ENCODE results near the gene HAAO.

HAAO gene

DNA sequence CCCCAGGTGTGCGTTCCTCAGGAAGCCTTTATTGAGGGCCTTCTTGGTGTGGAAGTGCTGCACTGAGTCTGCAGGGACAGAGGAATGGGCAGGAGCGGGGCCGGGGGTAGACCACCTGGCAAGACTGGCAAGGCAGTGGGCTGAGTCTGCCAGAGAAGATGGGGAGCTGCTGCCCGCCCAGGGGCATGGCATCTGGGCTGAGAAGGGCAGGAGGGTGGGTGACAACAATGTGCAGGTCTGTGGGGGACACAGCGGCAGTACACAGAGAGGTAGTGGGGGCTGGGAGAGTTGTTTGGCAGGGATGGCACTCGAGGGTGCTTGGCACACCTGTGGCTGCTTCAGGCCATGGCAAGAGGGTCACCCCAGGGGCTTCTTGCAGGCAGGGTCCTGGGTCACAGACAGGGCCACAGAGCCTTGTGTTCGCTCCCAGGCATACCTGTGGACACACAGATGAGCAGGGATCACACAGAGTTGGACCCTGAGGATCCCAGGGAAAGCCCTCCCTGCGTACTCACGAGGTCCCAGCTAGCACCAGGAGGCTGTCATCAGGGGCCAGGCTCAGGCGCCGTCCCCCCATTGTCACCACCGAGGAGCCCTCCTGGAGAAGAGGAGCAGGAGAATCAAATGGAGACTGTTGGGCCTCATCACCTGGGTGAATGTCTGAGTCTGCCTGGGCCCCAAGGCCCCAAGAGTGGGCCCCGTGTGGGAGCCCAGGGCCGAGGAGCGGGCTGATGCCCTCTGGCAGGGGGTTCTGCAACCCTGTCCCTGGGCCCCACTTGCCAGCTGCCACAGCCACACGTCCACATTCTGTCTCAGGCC is 25.1 kb downstream of the HAAO start:
- no peak for DNase-seq (ENCODE audit: low spot score)
- ChIA-PET POLR2A (ENCODE audit: low non-redundant PET) (no interaction called here), CTCF (no interaction called here)
- no peak overlapping the region for H3K27ac ChIP-seq
- no peak for TF ChIP-seq CTCF (conservative IDR thresholded peaks at IDR 0.05; ENCODE audit: low read depth)

- H3K27ac ChIP-seq = no peak overlapping the region
- no peak for DNase-seq (ENCODE audit: low spot score)
- ChIA-PET POLR2A (ENCODE audit: low non-redundant PET) (no interaction called here), CTCF (no interaction called here)
- TF ChIP-seq CTCF (conservative IDR thresholded peaks at IDR 0.05; ENCODE audit: low read depth) = no peak
Observed at GRCh38 chr2:42765686-42766085, 26.7 kb downstream of the HAAO start.

GRCh38 chr2:42764901-42765300 is 27.5 kb downstream of the HAAO start:
- DNase-seq (ENCODE audit: low spot score) = no peak
- ChIA-PET POLR2A (ENCODE audit: low non-redundant PET) (no interaction called here), CTCF (no interaction called here)
- TF ChIP-seq CTCF (conservative IDR thresholded peaks at IDR 0.05; ENCODE audit: low read depth) = no peak
- no peak overlapping the region for H3K27ac ChIP-seq

- no peak within 1 kb of the TSS for H3K27ac ChIP-seq
- POLR2A ChIA-PET (ENCODE audit: low non-redundant PET) = no interaction called here
- CTCF ChIA-PET = no interaction called here
- TF ChIP-seq CTCF (conservative IDR thresholded peaks at IDR 0.05; ENCODE audit: low read depth) = no peak
- DNase-seq (ENCODE audit: low spot score) = no peak
Observed at GRCh38 chr2:42764096-42764495, 28.3 kb downstream of the HAAO start, which contains the start of gene OXER1. Gene OXER1, minus strand, starts transcription at chr2:42764135. Its CDS starts 73 bp downstream, at chr2:42764062.

- CTCF ChIA-PET = interaction anchor here (0.7 kb wide), 1 partner anchor 1730 kb away, joined by 3 read pairs; no protein-coding TSS in a partner anchor
- DNase-seq (ENCODE audit: low spot score) = no peak
- TF ChIP-seq CTCF (conservative IDR thresholded peaks at IDR 0.05; ENCODE audit: low read depth) = no peak
- H3K27ac ChIP-seq = no peak overlapping the region
- POLR2A ChIA-PET (ENCODE audit: low non-redundant PET) = no interaction called here
Observed at GRCh38 chr2:42762823-42763804, 29.3 kb downstream of the HAAO start.

GRCh38 chr2:42762155-42762554 is 30.2 kb downstream of the HAAO start:
- ChIA-PET POLR2A (ENCODE audit: low non-redundant PET) (no interaction called here), CTCF (interaction anchor here (0.6 kb wide), 1 partner anchor 205 kb away, joined by 6 read pairs; no protein-coding TSS in a partner anchor)
- DNase-seq (ENCODE audit: low spot score) = no peak
- TF ChIP-seq CTCF (conservative IDR thresholded peaks at IDR 0.05; ENCODE audit: low read depth) = no peak
- H3K27ac ChIP-seq = no peak overlapping the region

Data from RWPE1 (cell line).